ENCODE data around the gene CXCR5. TPM values are rescaled to one million over a fixed set of nuclear protein-coding genes. Genes with fewer than 3 reads are reported as not detected.

CXCR5 gene
- total RNA-seq, 2 experiments from 2014 or later: 0.60 to 0.92 TPM

GRCh38 chr11:118872403-118872821 is 11.3 kb upstream of the CXCR5 start:
- POLR2A ChIA-PET: interaction anchor here (0.5 to 2.5 kb wide), 4 partner anchors 10 to 81 kb away, joined by 3 to 16 read pairs (median 6); partner anchors contain the start of gene DDX6
- CTCF ChIA-PET: interaction anchor here (0.9 to 1.1 kb wide), 2 partner anchors 23 to 183 kb away, joined by 3 read pairs; no protein-coding TSS in a partner anchor
- peaks cover 1% of the 10 kb centered on the region for H3K9me3 Mint-ChIP-seq
- TF ChIP-seq CTCF (IDR thresholded peaks at IDR 0.05): no peak
- DNase-seq (peak; percentile 82), ATAC-seq (peak; percentile 21)
- H3K36me3 Mint-ChIP-seq (ENCODE audit: low read depth): no peaks in the 10 kb centered on the region
- peak overlapping the region; percentile 31 for H3K4me3 Mint-ChIP-seq
- H3K27ac Mint-ChIP-seq: peak overlapping the region; percentile 87
- intact Hi-C loops (cut with micrococcal nuclease): no loop called here
- peaks cover 73% of the 10 kb centered on the region for H3K4me1 Mint-ChIP-seq (ENCODE audit: low read depth)
- no peaks in the 10 kb centered on the region for H3K27me3 Mint-ChIP-seq

- Mint-ChIP-seq H3K4me3 (no peak overlapping the region), H3K27ac (peak overlapping the region; percentile 77), H3K36me3 (ENCODE audit: low read depth) (no peaks in the 10 kb centered on the region), H3K4me1 (ENCODE audit: low read depth) (peaks cover 82% of the 10 kb centered on the region), H3K27me3 (no peaks in the 10 kb centered on the region), H3K9me3 (peaks cover 1% of the 10 kb centered on the region)
- CTCF ChIA-PET: no interaction called here
- intact Hi-C loops (cut with micrococcal nuclease): no loop called here
- TF ChIP-seq CTCF (IDR thresholded peaks at IDR 0.05): no peak
- POLR2A ChIA-PET: interaction anchor here (1.7 to 2.5 kb wide), 2 partner anchors 9 to 83 kb away, joined by 6 to 16 read pairs; partner anchors contain the start of gene DDX6
- ATAC-seq (no peak), DNase-seq (no peak)
Measured at GRCh38 chr11:118873804-118874203, 9.9 kb upstream of the CXCR5 start.

GRCh38 chr11:118876286-118876685 is 7.4 kb upstream of the CXCR5 start:
- intact Hi-C loops (cut with micrococcal nuclease): loop anchor here (5.0 kb wide), 1 partner anchor 84 kb away; the partner anchor contains the start of gene DDX6
- POLR2A ChIA-PET: interaction anchor here (0.7 to 4.4 kb wide), 7 partner anchors 9 to 85 kb away, joined by 3 to 41 read pairs (median 3); partner anchors contain the start of gene DDX6
- Mint-ChIP-seq H3K27ac (peak overlapping the region; percentile 98), H3K4me1 (ENCODE audit: low read depth) (peaks cover 84% of the 10 kb centered on the region), H3K27me3 (no peaks in the 10 kb centered on the region), H3K4me3 (peak overlapping the region; percentile 47), H3K9me3 (peaks cover 1% of the 10 kb centered on the region), H3K36me3 (ENCODE audit: low read depth) (no peaks in the 10 kb centered on the region)
- ATAC-seq (peak; percentile 21), DNase-seq (peak; percentile 54)
- no peak for TF ChIP-seq CTCF (IDR thresholded peaks at IDR 0.05)
- CTCF ChIA-PET: interaction anchor here (1.2 to 3.5 kb wide), 4 partner anchors 19 to 187 kb away, joined by 3 to 28 read pairs (median 8); partner anchors contain the start of gene DDX6

- ChIA-PET POLR2A (interaction anchor here (0.7 to 4.4 kb wide), 9 partner anchors 8 to 90 kb away, joined by 3 to 41 read pairs (median 5); partner anchors contain the start of gene DDX6), CTCF (interaction anchor here (0.7 to 3.5 kb wide), 12 partner anchors 8 to 188 kb away, joined by 3 to 28 read pairs (median 5); partner anchors contain the start of gene DDX6)
- DNase-seq (no peak), ATAC-seq (no peak)
- no peak for TF ChIP-seq CTCF (IDR thresholded peaks at IDR 0.05)
- Mint-ChIP-seq H3K27ac (peak overlapping the region; percentile 98), H3K4me3 (peak overlapping the region; percentile 47), H3K9me3 (peaks cover 1% of the 10 kb centered on the region), H3K36me3 (ENCODE audit: low read depth) (no peaks in the 10 kb centered on the region), H3K27me3 (no peaks in the 10 kb centered on the region), H3K4me1 (ENCODE audit: low read depth) (peaks cover 85% of the 10 kb centered on the region)
- intact Hi-C loops (cut with micrococcal nuclease): loop anchor here (5.0 kb wide), 1 partner anchor 85 kb away; the partner anchor contains the start of gene DDX6
Measured at GRCh38 chr11:118877487-118878162, 6.1 kb upstream of the CXCR5 start.
